HG02884 (cell line): ENCODE measurements around the gene USP28.
"Not testable (repeated sequence)": the region's sequence is repeated elsewhere in the genome, so short reads cannot be mapped to it uniquely, and the experiment has no call there.

Experiments
- ATAC-seq: cut with Tn5 transposase; IDR thresholded peaks from one replicate; pipeline ENCODE4 v1.9.1; 2021; ENCODE audit warnings: mild to moderate bottlenecking, moderate library complexity; ENCODE audit not compliant: unreplicated experiment

USP28 gene

GRCh38 chr11:113875234-113876073 is at the start of gene USP28:
Gene USP28, minus strand, starts transcription at chr11:113875572. Its CDS starts 71 bp downstream, at chr11:113875501.
- ATAC-seq = peak; percentile 77

GRCh38 chr11:113923572-113923971 is 48.2 kb upstream of the USP28 start:
- ATAC-seq = no peak

- ATAC-seq = not testable (repeated sequence)
Measured at GRCh38 chr11:113911491-113911890, 36.1 kb upstream of the USP28 start.

DNA sequence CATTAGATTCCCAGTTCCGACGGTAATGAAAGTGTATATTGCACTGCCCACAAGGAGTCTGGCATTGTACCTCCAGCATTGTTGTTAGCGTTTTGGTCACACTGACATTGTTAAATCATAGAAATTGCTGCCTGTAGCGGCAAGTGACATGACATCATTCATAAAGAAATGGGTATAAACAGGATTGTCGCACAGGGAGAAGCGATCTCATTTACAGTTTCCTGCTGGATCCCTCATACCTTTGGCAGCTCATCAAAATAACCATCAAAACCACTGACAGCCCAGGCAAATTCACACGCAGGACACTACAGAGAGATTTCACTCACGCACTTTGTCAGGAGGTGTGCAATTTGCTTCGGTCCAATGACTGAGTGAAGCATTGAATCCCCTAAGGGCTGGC is 32.7 kb upstream of the USP28 start:
- ATAC-seq = no peak

DNA sequence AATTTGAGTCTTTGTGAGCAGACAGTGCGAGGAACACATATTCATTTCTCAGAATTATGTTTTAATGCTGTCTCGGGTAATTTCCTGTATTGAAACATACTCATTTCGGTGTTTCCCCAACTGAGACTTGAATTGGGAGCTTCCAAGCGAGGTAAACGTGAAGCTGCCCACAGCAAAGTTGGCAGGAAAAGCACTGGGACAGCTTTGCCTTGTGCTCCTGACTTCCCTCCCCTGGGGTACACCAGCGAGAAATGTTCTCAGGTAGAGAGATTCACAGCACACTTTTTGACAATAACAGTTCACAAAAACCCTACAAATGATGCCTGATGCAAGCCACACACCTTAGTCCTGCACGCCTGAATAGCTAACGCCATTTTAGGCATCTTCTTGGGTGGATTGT is 32.3 kb upstream of the USP28 start:
- no peak for ATAC-seq

GRCh38 chr11:113907152-113907551 is 31.8 kb upstream of the USP28 start:
- no peak for ATAC-seq

DNA sequence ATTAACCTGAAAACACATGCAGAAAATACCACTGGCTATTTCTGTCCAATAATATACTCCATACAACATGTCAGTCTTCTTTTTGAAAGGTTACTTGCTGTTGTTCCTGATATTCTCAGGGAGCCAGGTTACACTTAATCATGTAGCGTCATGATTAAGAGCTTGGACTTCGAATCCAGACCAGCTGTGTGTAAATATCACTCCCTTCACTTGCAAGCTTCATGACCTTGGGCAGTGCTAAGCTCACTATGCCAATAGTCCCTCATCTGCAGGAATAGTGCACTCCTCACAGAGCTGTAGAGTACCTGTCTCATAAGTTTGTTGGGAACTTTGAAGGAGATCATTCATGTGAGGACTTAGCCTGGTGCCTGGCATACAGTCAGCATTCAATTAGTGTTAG is 31.1 kb upstream of the USP28 start:
- ATAC-seq = no peak

DNA sequence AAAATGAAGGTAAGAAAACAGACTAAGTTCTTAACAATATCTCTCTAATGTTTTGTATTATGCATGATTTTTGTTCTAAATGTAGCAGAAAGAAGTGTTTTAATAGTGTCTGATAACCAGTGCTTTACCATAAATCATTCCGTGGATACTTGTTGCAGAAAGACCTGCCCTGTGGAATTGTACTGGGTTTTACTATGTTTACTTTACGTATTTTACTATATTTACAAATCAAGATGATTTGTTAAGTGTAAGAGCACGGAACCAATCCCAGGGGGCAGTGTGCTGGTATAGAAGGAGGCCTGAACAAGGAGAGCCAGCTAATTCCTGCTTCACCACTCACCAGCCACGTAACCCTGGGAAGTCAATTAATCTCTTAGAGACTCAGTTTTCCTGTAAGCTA is 30.7 kb upstream of the USP28 start:
- ATAC-seq = no peak

DNA sequence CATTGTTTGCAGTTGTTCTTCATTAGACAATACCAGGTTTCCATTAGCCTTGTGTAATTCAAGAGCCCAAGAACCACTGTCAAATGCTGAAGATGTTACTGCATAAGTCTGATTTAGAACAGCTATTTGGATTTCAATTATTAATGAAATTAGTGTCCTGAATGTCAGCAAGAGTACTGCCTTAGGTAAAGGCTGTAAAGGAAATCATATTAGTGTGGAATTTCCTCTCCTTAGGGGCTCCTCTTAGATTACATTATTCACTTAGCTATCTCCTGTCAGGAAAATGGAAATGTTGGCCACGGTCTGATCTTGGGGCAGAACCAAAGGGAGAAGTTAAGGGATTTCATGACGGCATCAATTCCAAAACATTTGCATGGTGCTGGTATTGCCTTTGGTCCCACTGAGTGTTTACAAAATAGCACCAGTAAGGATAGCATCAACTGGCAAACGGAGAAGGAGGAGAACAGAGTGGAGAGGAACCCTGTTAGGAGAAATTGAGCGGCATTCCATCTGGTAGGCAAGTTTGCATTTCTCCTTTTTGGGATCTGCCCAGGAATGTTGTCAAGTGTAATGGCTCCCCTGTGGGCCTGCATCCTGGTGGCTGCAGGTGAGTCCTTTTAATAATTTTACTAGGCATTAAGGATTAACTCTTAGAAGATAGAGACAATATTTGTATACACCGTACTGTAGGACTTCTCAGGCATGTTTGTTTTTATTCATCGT is 29.2 kb upstream of the USP28 start, which contains the start of gene HTR3B:
Gene HTR3B, plus strand, starts transcription at position 418 of the 723 bp plus-strand sequence. Its CDS starts 138 bp downstream, at position 556.
- no peak for ATAC-seq

- no peak for ATAC-seq
Measured at GRCh38 chr11:113901141-113901540, 25.8 kb upstream of the USP28 start.

DNA sequence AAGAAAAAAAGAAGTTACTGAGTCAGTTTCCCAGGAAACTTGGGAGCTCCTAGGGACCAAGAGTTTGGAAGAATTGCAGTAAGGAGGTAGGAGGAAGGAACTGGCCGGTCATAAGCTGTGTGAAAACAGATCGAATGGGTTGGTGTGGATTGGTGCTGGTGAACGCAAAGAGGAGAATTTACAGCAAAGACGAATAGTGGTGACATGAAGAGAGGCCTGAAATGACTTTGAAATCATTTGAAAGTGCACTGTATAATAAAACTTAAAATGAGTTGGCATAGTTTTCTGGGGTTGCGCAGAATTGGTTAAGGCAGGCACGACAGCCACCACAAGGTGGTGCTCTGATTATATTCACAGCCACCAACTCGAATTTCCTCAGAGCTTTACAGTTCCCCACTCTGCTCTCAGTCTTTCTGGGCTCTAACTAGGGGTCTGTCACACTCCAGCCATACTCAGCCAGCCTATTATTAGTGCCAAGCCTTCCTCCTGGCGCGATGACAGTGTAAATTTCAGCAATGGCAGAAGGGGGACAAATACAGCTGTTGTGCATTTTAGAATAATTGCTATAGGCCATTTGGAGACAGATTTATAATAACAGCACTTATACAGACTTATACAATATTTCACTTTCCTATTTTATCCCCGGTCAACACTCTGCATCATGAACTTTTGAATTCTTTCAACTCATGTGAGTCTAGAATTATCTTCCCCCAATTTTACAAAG is 20.9 kb upstream of the USP28 start:
- no peak for ATAC-seq

GRCh38 chr11:113895367-113896155 is 20.2 kb upstream of the USP28 start:
- no peak for ATAC-seq

DNA sequence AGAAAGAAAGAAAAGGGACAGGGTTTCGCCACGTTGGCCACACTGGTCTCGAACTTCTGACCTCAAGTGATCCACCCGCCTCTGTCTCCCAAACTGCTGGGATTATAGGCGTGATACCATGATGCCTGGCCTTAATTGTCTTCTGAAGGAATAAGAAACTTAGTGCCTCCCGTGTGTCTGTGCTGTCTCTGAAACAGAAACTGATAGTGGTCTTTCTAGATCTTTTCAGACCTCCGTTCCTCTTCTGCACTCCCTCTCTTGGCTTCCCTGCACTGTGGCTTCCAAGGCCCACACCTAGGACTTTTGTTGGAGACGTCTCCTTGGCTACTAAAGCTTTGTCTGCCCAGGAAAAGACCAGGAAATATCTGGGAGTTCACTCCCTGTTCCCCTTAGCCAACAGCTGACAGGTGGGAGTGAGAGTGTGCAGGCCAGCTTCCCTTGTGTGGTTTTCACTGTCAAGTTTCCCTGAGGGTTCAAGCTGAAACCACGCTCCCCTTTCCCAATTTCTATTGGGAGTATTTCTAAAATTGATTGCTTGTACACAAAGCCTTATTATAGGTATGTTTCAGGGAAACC is 19.1 kb upstream of the USP28 start:
- ATAC-seq = peak; percentile 57

- ATAC-seq = no peak
Measured at GRCh38 chr11:113888848-113889247, 13.5 kb upstream of the USP28 start.

GRCh38 chr11:113885897-113886296 is 10.5 kb upstream of the USP28 start:
- no peak for ATAC-seq

- no peak for ATAC-seq
Measured at GRCh38 chr11:113884361-113884836, 9.0 kb upstream of the USP28 start.

DNA sequence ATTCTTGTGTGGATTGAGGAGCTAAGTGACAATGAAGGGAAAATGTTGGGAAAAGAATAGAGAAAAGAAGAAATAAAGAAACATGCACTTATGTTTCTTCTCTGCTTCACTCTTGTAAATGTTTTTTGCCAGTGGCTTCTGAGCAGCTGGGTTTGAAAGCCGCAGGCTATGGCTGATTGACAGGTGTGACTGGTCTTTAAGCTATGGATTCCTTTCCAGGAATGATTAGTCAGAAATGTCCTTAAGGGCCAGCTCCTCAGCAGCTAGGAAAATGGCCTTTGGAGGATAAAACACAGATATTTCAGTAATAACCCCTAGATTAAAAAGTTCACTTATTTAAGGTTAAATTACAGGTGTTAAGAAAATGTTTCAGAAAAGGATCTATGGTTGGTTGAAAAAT is 6.5 kb upstream of the USP28 start:
- no peak for ATAC-seq

GRCh38 chr11:113880971-113881370 is 5.6 kb upstream of the USP28 start:
- no peak for ATAC-seq

GRCh38 chr11:113879446-113879845 is 4.1 kb upstream of the USP28 start:
- ATAC-seq = not testable (repeated sequence)

DNA sequence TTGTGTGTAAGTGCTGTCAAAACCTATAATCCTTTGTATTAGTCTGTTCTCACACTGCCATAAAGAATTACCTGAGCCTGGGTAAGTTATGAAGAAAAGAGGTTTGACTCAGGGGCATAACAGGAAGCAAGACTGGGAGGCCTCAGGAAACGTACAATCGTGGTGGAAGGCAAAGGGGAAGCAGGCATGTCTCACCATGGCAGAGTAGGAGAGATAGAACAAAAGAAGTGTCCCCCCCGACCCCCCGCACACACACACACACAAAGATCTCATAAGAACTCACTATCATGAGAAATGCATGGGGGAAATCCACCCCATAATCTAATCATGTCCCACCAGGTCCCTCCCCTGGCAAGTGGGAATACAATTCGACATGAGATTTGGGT is 2.3 kb upstream of the USP28 start:
- ATAC-seq = no peak
